NCI-H1417 treated with DMSO at 0.1 percent for 48 hours (cell line): ENCODE measurements around the gene TMEM254.
A peak's percentile ranks its signal among the peaks of the same experiment; 100 is the strongest.
"Not testable (repeated sequence)": the region's sequence is repeated elsewhere in the genome, so short reads cannot be mapped to it uniquely, and the experiment has no call there.

Experiments
- DNase-seq: peaks from one replicate; lab custom pipeline; 2025; lab: John Stamatoyannopoulos, UW

The TMEM254 gene

GRCh38 chr10:80077869-80078447 is 507 bp upstream of the TMEM254 start:
- no peak for DNase-seq

- no peak for DNase-seq
Measured at GRCh38 chr10:80079312-80079719, 851 bp downstream of the TMEM254 start.

- DNase-seq = no peak
Measured at GRCh38 chr10:80081026-80081425, 2.6 kb downstream of the TMEM254 start.

- no peak for DNase-seq
Measured at GRCh38 chr10:80081801-80082750, 3.6 kb downstream of the TMEM254 start.

GRCh38 chr10:80090121-80090520 is 11.7 kb downstream of the TMEM254 start:
- DNase-seq = peak; percentile 32

GRCh38 chr10:80094231-80094630 is 15.8 kb downstream of the TMEM254 start:
- no peak for DNase-seq

- not testable (repeated sequence) for DNase-seq
Measured at GRCh38 chr10:80098272-80098671, 19.8 kb downstream of the TMEM254 start.

- not testable (repeated sequence) for DNase-seq
Measured at GRCh38 chr10:80099295-80099694, 20.8 kb downstream of the TMEM254 start.

- no peak for DNase-seq
Measured at GRCh38 chr10:80100116-80100515, 21.7 kb downstream of the TMEM254 start.

- no peak for DNase-seq
Measured at GRCh38 chr10:80100861-80101695, 22.6 kb downstream of the TMEM254 start.

GRCh38 chr10:80104066-80104926 is 25.8 kb downstream of the TMEM254 start:
- no peak for DNase-seq

GRCh38 chr10:80108576-80109239 is 30.2 kb downstream of the TMEM254 start:
- no peak for DNase-seq

GRCh38 chr10:80110986-80111385 is 32.5 kb downstream of the TMEM254 start:
- no peak for DNase-seq

- DNase-seq = no peak
Measured at GRCh38 chr10:80118669-80119068, 40.2 kb downstream of the TMEM254 start.

- DNase-seq = no peak
Measured at GRCh38 chr10:80122110-80122710, 43.7 kb downstream of the TMEM254 start.

- DNase-seq = no peak
Measured at GRCh38 chr10:80122746-80123145, 44.3 kb downstream of the TMEM254 start.

- DNase-seq = no peak
Measured at GRCh38 chr10:80126876-80127275, 48.4 kb downstream of the TMEM254 start.

- DNase-seq = no peak
Measured at GRCh38 chr10:80131499-80131901, 53.0 kb downstream of the TMEM254 start.

GRCh38 chr10:80132299-80133139 is 54.1 kb downstream of the TMEM254 start, which contains the start of gene PLAC9:
TSS of gene PLAC9 (plus strand) at chr10:80132730. CDS start at chr10:80132763, 33 bp downstream.
- DNase-seq = no peak
